Omental fat pad (tissue), 4 donors: ENCODE measurements around the gene AXIN1. TPM values are rescaled to one million over a fixed set of nuclear protein-coding genes. Genes with fewer than 3 reads are reported as not detected.

ENCODE experiments used
- ATAC-seq: fragments of 150-250 bp; one replicate; pipeline ENCODE4 v1.9.1; 2016; ENCODE audit warnings: mild to moderate bottlenecking, moderate library complexity; ENCODE audit not compliant: low FRiP score
- DNase-seq: peaks from one replicate; pipeline ENCODE4 v3.0.0-alpha.2; 2019; ENCODE audit warnings: low spot score
- CTCF ChIP-seq, 3 donors: fragments of 450-650 bp; IDR thresholded peaks; one replicate each; pipeline ENCODE4 v1.5.1; 2016 to 2017; ENCODE audit warnings: antibody characterized with exemption in 3 of 3, mild to moderate bottlenecking in 3 of 3, moderate library complexity in 2 of 3
- total RNA-seq, 4 donors: library from RNA; depleted of rRNA; stranded (reverse); fragments of >200 nt; gene quantifications; one replicate each; pipeline ENCODE4 v1.1.0, GENCODE V29; 2016

AXIN1 gene
- total RNA-seq, 4 donors from 2014 or later, result 17.0 to 36.6 (median 20.9) TPM

- DNase-seq (no peak), ATAC-seq (no peak)
- no peak for TF ChIP-seq CTCF (IDR thresholded peaks at IDR 0.05)
Measured at GRCh38 chr16:290681-291405, 61.7 kb downstream of the AXIN1 start.

- no peak for TF ChIP-seq CTCF (IDR thresholded peaks at IDR 0.05)
- ATAC-seq (no peak), DNase-seq (no peak)
Measured at GRCh38 chr16:290015-290680, 62.4 kb downstream of the AXIN1 start.

GRCh38 chr16:289395-289997 is 63.0 kb downstream of the AXIN1 start:
- DNase-seq (no peak), ATAC-seq (no peak)
- no peak for TF ChIP-seq CTCF (IDR thresholded peaks at IDR 0.05)

GRCh38 chr16:287981-288920 is 64.3 kb downstream of the AXIN1 start:
- no peak for TF ChIP-seq CTCF (IDR thresholded peaks at IDR 0.05)
- no peak for DNase-seq
- ATAC-seq, result no peak

- ATAC-seq (no peak), DNase-seq (no peak)
- TF ChIP-seq CTCF (IDR thresholded peaks at IDR 0.05), result no peak
Measured at GRCh38 chr16:287298-287811, 65.2 kb downstream of the AXIN1 start.

- ATAC-seq (no peak), DNase-seq (no peak)
- no peak for TF ChIP-seq CTCF (IDR thresholded peaks at IDR 0.05)
Measured at GRCh38 chr16:286491-287297, 65.8 kb downstream of the AXIN1 start.
